ENCODE results near the gene GLTP.

The GLTP gene

DNA sequence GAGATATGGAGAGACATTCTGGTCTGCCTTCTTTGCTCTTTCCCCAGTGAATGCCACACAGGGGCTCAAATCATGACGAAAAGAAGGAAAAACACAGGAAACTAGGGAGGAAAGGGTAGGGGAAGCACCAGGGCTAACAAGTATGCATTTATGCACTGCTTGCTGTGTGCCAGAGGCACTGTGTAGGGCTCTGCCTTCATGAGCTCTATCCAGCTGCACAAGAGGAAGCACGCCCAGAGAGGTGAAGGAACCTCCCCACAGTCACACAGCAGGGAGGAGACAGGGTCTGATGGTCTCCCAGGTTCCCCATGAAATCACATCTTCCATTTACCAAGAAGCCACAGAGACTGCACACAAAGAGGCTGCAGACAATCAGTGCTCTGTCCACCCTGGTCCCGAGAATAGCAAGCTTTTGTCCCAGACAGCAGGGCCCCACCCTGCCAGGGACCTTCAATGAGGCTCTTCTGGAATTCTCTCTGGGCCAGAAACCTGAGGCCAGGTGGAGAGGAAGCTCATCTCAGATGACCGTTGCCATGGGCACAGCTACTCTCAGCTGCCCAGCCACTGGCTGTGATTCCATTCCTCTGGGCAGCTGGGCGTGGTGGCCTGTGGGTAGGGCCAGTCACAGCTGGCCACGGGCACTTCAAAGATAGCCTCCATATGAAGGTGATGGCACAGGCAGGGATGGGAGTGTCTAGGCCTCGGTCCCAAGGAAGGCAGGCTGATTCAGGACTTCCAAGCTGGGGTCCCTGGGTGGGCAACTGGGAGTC is 39.9 kb downstream of the GLTP start:
- DNase-seq: no peak

DNA sequence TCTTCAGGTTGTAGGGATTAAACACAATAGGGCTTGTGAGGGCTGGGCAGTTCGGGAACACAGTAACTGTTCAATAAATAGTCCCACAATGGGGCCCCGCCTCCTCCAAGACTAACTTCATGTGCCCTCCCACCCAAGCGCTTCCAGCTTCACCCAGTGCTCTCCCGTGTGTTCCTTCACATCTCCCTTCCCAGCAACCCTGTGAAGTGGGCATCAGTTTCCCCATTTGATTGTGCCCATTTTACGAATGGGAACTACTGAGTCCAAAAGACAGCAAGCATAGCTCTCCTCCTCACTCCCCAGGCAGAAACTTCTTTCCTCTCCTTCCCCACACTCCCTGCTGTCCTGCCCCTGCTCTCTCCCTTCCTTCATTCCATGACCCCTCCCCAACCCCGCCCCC is 40.9 kb downstream of the GLTP start:
- no peak for DNase-seq

DNA sequence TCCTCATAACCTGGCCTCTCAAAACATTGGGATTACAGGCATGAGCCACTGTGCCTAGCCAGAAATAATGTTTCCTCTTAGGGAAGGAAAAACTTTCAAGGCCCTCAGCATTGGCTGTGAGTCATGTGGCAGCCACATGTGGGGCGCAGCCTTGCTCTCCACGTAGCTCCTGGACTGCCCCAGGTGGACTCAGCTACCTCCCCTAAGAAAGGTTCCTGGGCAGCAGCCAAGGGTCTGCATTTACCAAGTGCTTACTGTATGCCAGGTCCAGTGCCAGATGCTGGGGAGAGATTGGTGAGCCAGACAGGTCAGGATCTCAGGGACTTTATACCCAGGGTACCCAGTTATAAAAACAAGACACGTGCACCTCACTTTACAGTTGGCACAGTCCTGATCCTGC is 43.4 kb downstream of the GLTP start:
- DNase-seq: no peak

GRCh38 chr12:109835827-109836226 is 44.5 kb downstream of the GLTP start:
- no peak for DNase-seq

- DNase-seq: peak; percentile 76
Measured at GRCh38 chr12:109833307-109834189, 46.8 kb downstream of the GLTP start, which contains the start of gene TRPV4. Gene TRPV4 (minus strand): TSS chr12:109833398. CDS start chr12:109814796, 18,602 bp downstream.

DNA sequence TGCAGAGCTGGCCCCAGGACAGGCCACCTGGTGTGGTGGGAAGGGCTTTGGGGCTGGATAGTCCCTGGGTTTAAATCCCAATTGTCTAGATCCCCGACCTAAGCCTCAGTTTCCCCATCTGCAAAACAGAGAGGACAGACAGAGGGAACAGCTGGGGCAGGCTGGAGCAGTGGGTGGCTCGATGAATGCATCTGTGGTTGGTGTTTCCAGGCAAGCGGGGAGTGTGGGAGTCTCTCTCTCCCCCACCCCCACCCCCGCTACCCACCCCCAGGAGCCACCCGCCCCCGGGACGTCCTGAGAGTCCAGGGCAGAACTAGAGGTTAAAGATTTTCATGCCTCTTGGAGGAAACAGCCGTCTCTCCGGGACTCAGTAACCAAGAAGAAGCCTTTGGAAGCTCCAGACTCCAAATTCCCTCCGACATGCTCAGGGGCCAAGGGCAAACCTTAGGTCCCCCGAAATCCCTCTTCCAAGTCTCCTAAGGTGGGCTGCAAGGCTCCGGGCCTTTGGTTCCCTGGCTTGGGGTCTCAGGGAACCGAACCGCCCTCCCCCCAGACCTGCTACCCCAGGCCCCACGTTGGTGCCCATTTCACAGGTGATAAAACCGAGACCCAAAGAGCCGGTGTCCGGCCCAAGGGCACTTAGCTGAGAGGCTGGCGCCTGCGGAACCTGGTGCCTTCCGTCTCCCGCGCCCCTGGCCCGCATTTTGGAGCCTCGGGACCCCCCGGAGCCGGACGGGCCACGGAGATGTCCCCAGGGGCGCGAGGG is 47.6 kb downstream of the GLTP start:
- no peak for DNase-seq

GRCh38 chr12:109831929-109832328 is 48.4 kb downstream of the GLTP start:
- DNase-seq: no peak

GRCh38 chr12:109831365-109831764 is 49.0 kb downstream of the GLTP start:
- DNase-seq: no peak

GRCh38 chr12:109830718-109831117 is 49.6 kb downstream of the GLTP start:
- DNase-seq: no peak

- no peak for DNase-seq
Measured at GRCh38 chr12:109830267-109830666, 50.1 kb downstream of the GLTP start.

DNA sequence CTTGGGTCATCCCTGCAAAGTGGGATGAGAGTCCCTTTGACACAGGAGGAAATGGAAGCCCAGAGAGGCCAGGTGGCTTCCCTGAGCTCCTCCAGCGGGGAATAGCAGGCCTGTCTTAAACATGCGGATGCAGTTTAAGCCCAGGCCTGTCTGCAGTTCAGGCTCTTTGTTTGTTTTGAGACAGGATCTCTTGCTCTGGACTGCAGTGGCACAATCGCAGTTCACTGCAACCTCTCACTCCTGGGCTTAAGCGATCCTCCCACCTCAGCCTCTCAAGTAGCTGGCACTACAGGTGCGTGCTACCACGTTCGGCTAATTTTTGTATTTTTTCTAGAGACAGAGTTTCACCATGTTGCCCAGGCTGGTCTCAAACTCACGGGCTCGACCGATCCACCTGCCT is 50.7 kb downstream of the GLTP start:
- DNase-seq: no peak

- no peak for DNase-seq
Measured at GRCh38 chr12:109828754-109829511, 51.4 kb downstream of the GLTP start.

GRCh38 chr12:109827566-109828550 is 52.5 kb downstream of the GLTP start:
- DNase-seq: no peak

GRCh38 chr12:109827080-109827479 is 53.3 kb downstream of the GLTP start:
- no peak for DNase-seq

- no peak for DNase-seq
Measured at GRCh38 chr12:109824731-109825130, 55.6 kb downstream of the GLTP start.

- peak; percentile 82 for DNase-seq
Measured at GRCh38 chr12:109822951-109823411, 57.4 kb downstream of the GLTP start.

- no peak for DNase-seq
Measured at GRCh38 chr12:109822416-109822815, 57.9 kb downstream of the GLTP start.

DNA sequence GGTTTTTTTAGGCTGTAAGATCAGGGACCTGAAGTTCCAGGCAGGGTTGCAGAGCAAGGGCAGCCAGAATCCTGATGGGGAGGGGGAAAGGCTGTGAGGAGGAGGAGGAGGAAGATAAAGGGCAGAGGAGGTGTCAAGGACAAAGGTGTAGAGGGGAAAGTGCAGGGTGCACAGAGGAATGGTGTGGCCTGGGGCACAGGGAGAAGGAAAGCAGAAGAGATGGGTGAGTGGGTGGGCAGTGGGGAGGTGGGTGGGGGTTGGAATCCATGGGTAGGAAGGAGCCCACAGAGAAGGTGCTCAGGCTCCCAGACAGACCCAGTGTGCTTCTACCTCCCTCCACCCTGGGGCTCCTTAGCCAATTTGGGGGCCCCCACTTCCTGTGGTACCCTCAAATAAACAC is 58.4 kb downstream of the GLTP start:
- no peak for DNase-seq

GRCh38 chr12:109820816-109821381 is 59.4 kb downstream of the GLTP start:
- no peak for DNase-seq

DNA sequence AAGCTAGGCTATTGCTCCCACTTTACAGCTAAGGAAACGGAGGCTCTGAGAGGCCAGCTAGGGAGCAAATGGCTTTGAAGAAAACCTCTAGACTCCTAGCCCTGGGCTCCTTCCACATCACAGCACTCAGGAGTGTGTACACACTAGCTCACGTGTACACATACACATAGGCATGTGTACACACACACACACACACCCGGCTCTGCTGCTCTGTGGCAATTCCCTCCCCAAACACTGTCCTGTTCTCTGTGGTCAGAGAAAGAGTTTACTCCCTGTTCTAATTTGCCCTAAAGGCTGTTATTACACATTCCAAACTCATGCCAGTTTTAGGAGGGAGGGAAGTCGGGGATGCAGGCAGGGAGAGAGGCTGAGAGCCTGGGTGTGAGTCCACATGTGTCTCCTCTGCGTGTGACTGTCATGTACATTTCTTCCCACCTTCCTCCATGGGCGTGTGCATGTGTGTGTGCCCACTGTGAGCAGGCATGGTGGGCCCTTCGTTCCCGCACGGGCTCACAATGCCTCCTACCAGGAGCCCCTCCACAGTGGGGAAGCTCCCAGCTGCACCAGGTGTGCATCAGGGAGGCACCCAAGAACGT is 61.3 kb downstream of the GLTP start:
- DNase-seq: peak; percentile 36

All from left hindlimb (tissue), 1 donor.